Osteoblast (primary cell): ENCODE results near the gene S100A7A. TPM values are rescaled to one million over a fixed set of nuclear protein-coding genes. Genes with fewer than 3 reads are reported as not detected.

ENCODE experiments used
- DNase-seq: peaks from one replicate; pipeline ENCODE4 v3.0.0; 2011; ENCODE audit warnings: low spot score, mixed read lengths; ENCODE audit not compliant: insufficient read length; ENCODE audit errors: missing footprints
- H2AFZ ChIP-seq: 2 replicates; pipeline ENCODE4 v1.6.0; 2011; ENCODE audit warnings: mild to moderate bottlenecking, low read length
- H3K27ac ChIP-seq: 2 replicates; pipeline ENCODE4 v1.5.1; 2011; ENCODE audit warnings: mild to moderate bottlenecking, low read depth, low read length, moderate library complexity
- H3K27me3 ChIP-seq: 2 replicates; pipeline ENCODE4 v1.6.0; 2012; ENCODE audit warnings: mild to moderate bottlenecking, control low read depth, inconsistent platforms, low read length, moderate library complexity; ENCODE audit not compliant: insufficient read depth
- H3K36me3 ChIP-seq: 2 replicates; pipeline ENCODE4 v1.5.1; 2011; ENCODE audit warnings: mild to moderate bottlenecking, low read length, control low read depth, moderate library complexity; ENCODE audit not compliant: insufficient read depth
- H3K4me1 ChIP-seq: 2 replicates; pipeline ENCODE4 v1.5.1; 2011; ENCODE audit warnings: mild to moderate bottlenecking, low read length, control low read depth, moderate library complexity; ENCODE audit not compliant: insufficient read depth
- H3K4me2 ChIP-seq: 2 replicates; pipeline ENCODE4 v1.6.0; 2011; ENCODE audit warnings: mild to moderate bottlenecking, low read length; ENCODE audit not compliant: insufficient read depth
- H3K4me3 ChIP-seq: fragments of 200-600 bp; sonication (generic); 3 replicates; pipeline ENCODE4 v1.5.1; 2012; ENCODE audit warnings: mild to moderate bottlenecking, low read length, inconsistent platforms; ENCODE audit not compliant: insufficient read depth
- H3K79me2 ChIP-seq: 2 replicates; pipeline ENCODE4 v1.6.0; 2012; ENCODE audit warnings: mild to moderate bottlenecking, low read length, control low read depth, inconsistent platforms; ENCODE audit not compliant: insufficient read depth
- H3K9me3 ChIP-seq: 2 replicates; pipeline ENCODE4 v1.5.1; 2011; ENCODE audit warnings: low read depth, low read length, control low read depth
- H4K20me1 ChIP-seq: 2 replicates; pipeline ENCODE4 v1.6.0; 2012; ENCODE audit warnings: mild to moderate bottlenecking, low read length, control low read depth; ENCODE audit not compliant: insufficient read depth
- CTCF ChIP-seq: IDR thresholded peaks from 2 replicates; pipeline ENCODE4 v1.5.1; 2011; ENCODE audit warnings: mild to moderate bottlenecking, low read depth, low read length, moderate library complexity; ENCODE audit errors: extremely low read depth
- total RNA-seq: library from RNA; depleted of rRNA; stranded (reverse); fragments of >200 nt; gene quantifications from 2 replicates; pipeline ENCODE4 v1.2.3, GENCODE V29; 2012

The S100A7A gene
- not detected in 2 replicates for total RNA-seq

DNA sequence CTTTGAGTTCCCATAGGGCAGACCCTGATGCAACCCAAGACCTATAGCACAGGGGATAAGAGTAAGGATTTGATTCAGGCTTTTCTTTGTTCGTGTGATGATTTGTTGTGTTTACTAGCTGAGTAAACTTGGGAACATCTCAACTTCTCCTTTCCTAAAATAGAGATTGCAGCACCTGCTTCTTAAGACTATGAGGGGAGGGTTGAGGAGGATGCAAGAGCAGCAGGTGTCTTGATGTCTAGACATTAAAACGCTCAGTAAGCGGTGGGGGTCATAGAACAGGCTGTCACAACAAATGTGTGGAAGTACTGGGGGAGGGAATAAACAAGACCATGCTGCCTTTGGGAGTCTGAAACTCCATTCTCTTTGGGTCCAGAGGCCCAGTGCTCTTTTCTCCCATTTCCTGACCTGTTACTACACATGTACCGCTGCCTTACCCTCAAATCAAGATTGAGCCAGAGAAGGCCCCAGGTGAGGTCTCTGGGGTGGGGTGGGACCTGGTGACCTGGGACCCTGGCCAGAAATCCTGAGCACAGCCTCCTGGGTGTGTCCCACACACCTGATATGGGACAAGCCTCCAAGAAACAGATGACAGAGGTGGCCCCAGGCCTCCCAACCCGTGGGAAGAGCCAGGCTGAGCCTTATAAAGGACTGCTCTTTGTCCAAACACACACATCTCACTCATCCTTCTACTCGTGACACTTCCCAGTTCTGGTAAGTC, at the start of gene S100A7A:
S100A7A (plus strand) TSS at position 671 of the 721 bp plus-strand sequence. CDS start 1,563 bp downstream, outside the sequence.
- Histone ChIP-seq H3K4me1 (no peaks in the 10 kb centered on the region), H4K20me1 (no peaks in the 10 kb centered on the region), H3K79me2 (no peaks in the 10 kb centered on the region), H3K27ac (no peak within 1 kb of the TSS), H2AFZ (no peak within 1 kb of the TSS), H3K27me3 (no peaks in the 10 kb centered on the region), H3K36me3 (no peaks in the 10 kb centered on the region), H3K4me3 (no peak within 1 kb of the TSS), H3K4me2 (no peak within 1 kb of the TSS), H3K9me3 (no peaks in the 10 kb centered on the region)
- DNase-seq: no peak
- TF ChIP-seq CTCF: no peak

DNA sequence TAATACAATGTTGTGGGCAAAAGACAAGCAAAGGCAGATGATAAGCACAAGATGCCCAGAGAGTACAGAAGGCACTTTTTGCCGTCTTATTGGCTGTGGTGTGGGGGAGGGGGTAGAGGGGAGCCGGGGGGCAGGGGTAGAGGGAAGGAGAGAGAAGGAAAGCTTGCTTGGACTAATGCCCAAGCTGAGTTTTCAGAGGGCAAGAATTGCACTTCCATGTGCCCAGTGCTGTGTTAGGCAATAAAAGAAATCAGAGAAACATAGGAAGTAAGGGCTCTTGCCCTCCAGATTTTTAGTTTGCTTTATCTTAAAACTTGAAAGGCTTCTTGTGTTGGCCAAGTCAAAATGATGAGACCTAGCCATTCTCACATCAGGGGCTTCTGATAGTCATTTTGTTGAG, 49.2 kb upstream of the S100A7A start:
- no peaks in the 10 kb centered on the region for H4K20me1 ChIP-seq
- H3K4me2 ChIP-seq: no peak overlapping the region
- H3K9me3 ChIP-seq: no peaks in the 10 kb centered on the region
- H3K4me3 ChIP-seq: no peak overlapping the region
- DNase-seq: no peak
- H3K4me1 ChIP-seq: no peaks in the 10 kb centered on the region
- no peak overlapping the region for H2AFZ ChIP-seq
- no peak overlapping the region for H3K27ac ChIP-seq
- no peaks in the 10 kb centered on the region for H3K79me2 ChIP-seq
- TF ChIP-seq CTCF: no peak
- no peaks in the 10 kb centered on the region for H3K36me3 ChIP-seq
- peaks cover 5% of the 10 kb centered on the region for H3K27me3 ChIP-seq

DNA sequence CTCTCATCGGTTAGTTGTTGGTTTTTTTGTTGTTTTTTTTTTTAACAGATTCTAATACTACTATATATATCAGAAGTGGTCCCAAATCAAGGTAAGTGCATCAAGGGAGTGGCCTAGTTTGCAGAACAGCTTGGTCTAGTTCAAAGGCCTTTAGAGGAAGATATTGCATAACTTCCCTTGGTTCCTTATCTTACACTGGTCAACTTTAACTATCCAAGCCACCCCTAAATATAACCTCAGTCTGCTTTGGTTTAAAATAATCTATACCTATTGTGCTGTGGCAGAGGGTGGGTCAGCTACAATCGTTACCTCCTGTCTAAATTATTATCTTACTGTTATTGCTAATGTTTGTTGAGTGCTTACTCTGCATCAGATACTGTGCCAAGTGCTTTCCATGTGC, 47.8 kb upstream of the S100A7A start:
- Histone ChIP-seq H3K9me3 (no peaks in the 10 kb centered on the region), H3K4me3 (no peak overlapping the region), H3K27ac (no peak overlapping the region), H3K27me3 (peaks cover 5% of the 10 kb centered on the region), H2AFZ (no peak overlapping the region), H3K4me1 (no peaks in the 10 kb centered on the region), H3K79me2 (no peaks in the 10 kb centered on the region), H3K4me2 (no peak overlapping the region), H3K36me3 (no peaks in the 10 kb centered on the region), H4K20me1 (no peaks in the 10 kb centered on the region)
- TF ChIP-seq CTCF: no peak
- no peak for DNase-seq

- H3K27me3 ChIP-seq: peaks cover 5% of the 10 kb centered on the region
- H3K4me1 ChIP-seq: no peaks in the 10 kb centered on the region
- no peaks in the 10 kb centered on the region for H3K79me2 ChIP-seq
- H3K4me3 ChIP-seq: no peak overlapping the region
- no peak overlapping the region for H3K27ac ChIP-seq
- no peak overlapping the region for H3K4me2 ChIP-seq
- no peak overlapping the region for H2AFZ ChIP-seq
- no peaks in the 10 kb centered on the region for H4K20me1 ChIP-seq
- no peaks in the 10 kb centered on the region for H3K36me3 ChIP-seq
- no peaks in the 10 kb centered on the region for H3K9me3 ChIP-seq
- no peak for DNase-seq
- no peak for TF ChIP-seq CTCF
Measured at GRCh38 chr1:153370146-153370545, 46.2 kb upstream of the S100A7A start.
